ENCODE measurements around the gene PIN4.

Gene PIN4

DNA sequence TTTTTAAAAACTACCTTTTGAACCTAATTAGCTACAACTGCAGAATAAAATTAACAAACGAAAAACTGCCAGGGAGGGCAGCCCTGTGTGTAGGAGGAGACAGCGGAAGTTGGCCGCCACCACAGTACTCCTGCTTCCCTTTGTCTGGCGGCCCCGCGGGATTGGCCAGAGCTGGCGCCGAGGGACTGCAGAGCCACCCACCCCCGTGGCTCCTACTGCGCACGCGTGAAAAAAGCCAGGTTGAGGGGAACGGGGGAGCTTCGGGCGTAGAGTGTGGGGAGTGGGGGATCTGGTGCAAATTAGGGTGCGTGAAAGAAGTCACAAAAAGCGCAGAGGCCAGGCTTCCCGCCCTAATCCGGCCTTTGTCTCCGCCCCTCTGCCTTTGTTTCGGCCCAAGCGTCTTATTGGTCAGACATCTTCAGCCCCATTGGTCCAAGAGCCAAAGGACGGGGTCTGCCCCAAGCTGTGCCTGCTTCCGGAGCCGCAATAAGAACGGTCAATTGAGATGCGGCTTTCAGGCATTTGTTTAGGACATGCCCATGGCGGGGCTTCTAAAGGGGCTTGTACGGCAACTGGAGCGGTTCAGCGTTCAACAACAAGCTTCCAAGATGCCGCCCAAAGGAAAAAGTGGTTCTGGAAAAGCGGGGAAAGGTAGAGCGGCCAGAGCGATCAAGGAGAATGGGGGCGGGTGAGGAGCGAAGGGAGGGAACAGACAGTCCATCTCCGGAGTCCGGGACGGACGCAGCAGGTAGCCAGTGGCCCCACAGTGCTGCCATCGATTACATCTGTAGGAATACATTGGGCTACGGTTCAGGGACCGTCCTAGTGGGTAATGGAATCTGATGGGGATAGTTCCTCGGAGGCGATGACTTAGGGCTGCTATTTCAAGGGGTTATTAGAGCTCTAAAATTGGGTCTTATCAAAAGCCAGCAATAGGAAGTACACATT is at the start of gene PIN4:
Gene PIN4 (plus strand): TSS at position 580 of the 948 bp plus-strand sequence. CDS start 29 bp downstream, at position 609.
- no peaks in the 10 kb centered on the region; the same call in 1 of the 2 replicates for H3K9me3 ChIP-seq (ENCODE audit: insufficient read depth, low read length)
- peak within 1 kb of the TSS; percentile 95 for H3K9ac ChIP-seq (ENCODE audit: insufficient read length, low read depth)
- H3K27me3 ChIP-seq (ENCODE audit: insufficient read depth, insufficient read length) = no peaks in the 10 kb centered on the region
- H3K4me1 ChIP-seq (ENCODE audit: insufficient read depth, insufficient read length) = peaks cover 3% of the 10 kb centered on the region
- peak within 1 kb of the TSS; percentile 98 for H3K4me3 ChIP-seq (ENCODE audit: insufficient read length, low read depth)
- H3K36me3 ChIP-seq (ENCODE audit: insufficient read depth, insufficient read length, low read length) = peaks cover 21% of the 10 kb centered on the region
- TF ChIP-seq ZNF274 (IDR thresholded peaks at IDR 0.05; ENCODE audit: low read depth, low read length) (no peak), SUZ12 (IDR thresholded peaks at IDR 0.05; ENCODE audit: extremely low read depth, insufficient read depth, insufficient read length) (no peak), YY1 (IDR thresholded peaks at IDR 0.05; ENCODE audit: insufficient read depth, insufficient read length) (no peak)
- DNase-seq (ENCODE audit: low read depth, low spot score) = peak; percentile 96

DNA sequence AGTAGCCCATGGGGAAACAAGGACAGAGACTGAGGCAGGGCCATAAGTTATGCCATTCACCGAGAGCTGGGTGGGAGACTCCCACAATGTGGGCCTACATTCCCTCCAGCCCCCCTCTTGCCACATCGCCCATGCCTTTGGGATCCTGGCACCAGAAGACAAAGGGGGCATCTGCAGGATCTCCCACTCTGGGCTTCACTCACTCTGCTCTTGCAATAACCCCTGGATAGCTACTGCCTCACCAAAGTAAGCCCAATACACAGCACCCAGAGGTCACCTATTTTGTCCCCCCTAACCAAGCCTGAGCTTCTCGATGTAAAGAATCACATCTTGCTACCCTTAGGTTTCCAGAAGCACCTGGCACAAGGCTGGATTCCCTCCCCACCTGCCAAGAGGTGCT is 49.1 kb upstream of the PIN4 start:
- Histone ChIP-seq H3K9me3 (ENCODE audit: insufficient read depth, low read length) (no peaks in the 10 kb centered on the region), H3K4me1 (ENCODE audit: insufficient read depth, insufficient read length) (no peaks in the 10 kb centered on the region), H3K4me3 (ENCODE audit: insufficient read length, low read depth) (peak overlapping the region; percentile 55), H3K36me3 (ENCODE audit: insufficient read depth, insufficient read length, low read length) (peaks cover 63% of the 10 kb centered on the region), H3K27me3 (ENCODE audit: insufficient read depth, insufficient read length) (peaks cover 30% of the 10 kb centered on the region), H3K9ac (ENCODE audit: insufficient read length, low read depth) (no peak overlapping the region)
- no peak for TF ChIP-seq SUZ12 (IDR thresholded peaks at IDR 0.05; ENCODE audit: extremely low read depth, insufficient read depth, insufficient read length)
- no peak for TF ChIP-seq ZNF274 (IDR thresholded peaks at IDR 0.05; ENCODE audit: low read depth, low read length)
- TF ChIP-seq YY1 (IDR thresholded peaks at IDR 0.05; ENCODE audit: insufficient read depth, insufficient read length) = no peak
- DNase-seq (ENCODE audit: low read depth, low spot score) = no peak

DNA sequence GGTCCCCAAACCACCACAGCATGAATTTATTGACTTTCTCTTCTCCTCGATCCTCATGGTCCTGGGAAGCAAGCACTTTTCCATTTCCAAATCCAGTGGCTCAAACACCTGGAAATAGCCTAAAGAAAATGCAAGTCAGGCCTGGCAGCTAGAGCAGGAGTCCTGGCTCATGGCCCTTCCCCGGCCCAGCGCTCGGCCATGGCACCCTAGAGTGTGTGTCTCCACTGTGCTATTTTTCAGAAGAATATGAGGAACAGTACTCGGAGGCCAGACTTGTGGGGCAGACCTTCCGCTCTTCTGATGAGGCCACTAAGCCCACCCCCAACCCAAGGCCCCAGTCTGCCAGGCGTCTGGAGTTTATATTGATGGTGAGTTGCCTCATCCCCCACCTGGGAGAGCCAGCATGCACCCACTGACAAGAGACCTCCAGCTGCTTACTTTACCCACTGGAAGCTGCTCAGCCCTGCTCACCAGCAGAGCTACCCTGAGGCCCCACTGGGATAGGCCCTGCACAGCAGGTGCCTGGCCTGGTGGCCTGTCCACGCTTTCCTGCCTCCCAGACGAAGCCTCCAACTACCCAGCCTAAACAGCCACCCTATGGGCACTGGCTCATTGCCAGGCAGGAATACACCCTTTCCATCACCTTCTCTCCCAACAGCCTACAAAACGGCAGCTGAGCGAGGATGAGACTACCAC is 47.6 kb upstream of the PIN4 start:
- no peak for TF ChIP-seq SUZ12 (IDR thresholded peaks at IDR 0.05; ENCODE audit: extremely low read depth, insufficient read depth, insufficient read length)
- no peak for TF ChIP-seq ZNF274 (IDR thresholded peaks at IDR 0.05; ENCODE audit: low read depth, low read length)
- TF ChIP-seq YY1 (IDR thresholded peaks at IDR 0.05; ENCODE audit: insufficient read depth, insufficient read length) = no peak
- H3K4me3 ChIP-seq (ENCODE audit: insufficient read length, low read depth) = no peak overlapping the region
- peaks cover 30% of the 10 kb centered on the region for H3K27me3 ChIP-seq (ENCODE audit: insufficient read depth, insufficient read length)
- no peaks in the 10 kb centered on the region for H3K9me3 ChIP-seq (ENCODE audit: insufficient read depth, low read length)
- no peaks in the 10 kb centered on the region for H3K4me1 ChIP-seq (ENCODE audit: insufficient read depth, insufficient read length)
- no peak overlapping the region for H3K9ac ChIP-seq (ENCODE audit: insufficient read length, low read depth)
- DNase-seq (ENCODE audit: low read depth, low spot score) = no peak
- peaks cover 65% of the 10 kb centered on the region for H3K36me3 ChIP-seq (ENCODE audit: insufficient read depth, insufficient read length, low read length)

DNA sequence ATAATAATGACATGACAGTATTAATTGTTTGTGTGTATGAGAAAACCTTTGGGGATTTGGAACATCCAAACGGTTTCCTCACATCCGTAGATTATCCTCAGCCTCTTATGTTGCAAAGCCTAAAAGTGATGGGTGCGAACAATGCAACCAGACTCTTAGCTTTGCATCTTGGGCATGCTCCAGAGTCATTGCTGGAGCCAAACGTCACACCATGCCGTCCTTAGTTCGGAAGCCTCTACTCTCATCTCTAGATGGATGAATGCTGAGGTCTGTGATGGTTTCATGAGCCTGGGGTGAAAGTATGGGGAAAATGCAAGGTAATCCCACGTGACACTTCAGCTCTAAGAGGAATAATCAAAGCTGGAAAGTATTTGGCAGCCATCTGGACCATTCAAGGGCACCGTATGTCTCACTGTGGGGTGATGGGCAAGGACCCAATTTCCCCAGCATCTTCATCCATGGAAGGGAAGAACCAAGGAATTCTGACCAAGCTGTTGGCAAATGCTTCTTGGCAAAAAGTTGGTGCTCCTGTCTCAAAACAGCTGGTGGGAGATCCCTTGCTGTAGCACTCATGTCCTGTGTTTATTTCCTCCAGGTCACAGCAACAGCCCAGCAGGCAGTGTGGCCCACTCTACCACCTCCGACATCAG is 43.6 kb upstream of the PIN4 start:
- no peaks in the 10 kb centered on the region for H3K4me1 ChIP-seq (ENCODE audit: insufficient read depth, insufficient read length)
- H3K4me3 ChIP-seq (ENCODE audit: insufficient read length, low read depth) = no peak overlapping the region
- H3K9ac ChIP-seq (ENCODE audit: insufficient read length, low read depth) = no peak overlapping the region
- DNase-seq (ENCODE audit: low read depth, low spot score) = no peak
- peaks cover 77% of the 10 kb centered on the region for H3K36me3 ChIP-seq (ENCODE audit: insufficient read depth, insufficient read length, low read length)
- H3K9me3 ChIP-seq (ENCODE audit: insufficient read depth, low read length) = no peaks in the 10 kb centered on the region
- H3K27me3 ChIP-seq (ENCODE audit: insufficient read depth, insufficient read length) = peaks cover 6% of the 10 kb centered on the region
- TF ChIP-seq YY1 (IDR thresholded peaks at IDR 0.05; ENCODE audit: insufficient read depth, insufficient read length) (no peak), ZNF274 (IDR thresholded peaks at IDR 0.05; ENCODE audit: low read depth, low read length) (no peak), SUZ12 (IDR thresholded peaks at IDR 0.05; ENCODE audit: extremely low read depth, insufficient read depth, insufficient read length) (no peak)

DNA sequence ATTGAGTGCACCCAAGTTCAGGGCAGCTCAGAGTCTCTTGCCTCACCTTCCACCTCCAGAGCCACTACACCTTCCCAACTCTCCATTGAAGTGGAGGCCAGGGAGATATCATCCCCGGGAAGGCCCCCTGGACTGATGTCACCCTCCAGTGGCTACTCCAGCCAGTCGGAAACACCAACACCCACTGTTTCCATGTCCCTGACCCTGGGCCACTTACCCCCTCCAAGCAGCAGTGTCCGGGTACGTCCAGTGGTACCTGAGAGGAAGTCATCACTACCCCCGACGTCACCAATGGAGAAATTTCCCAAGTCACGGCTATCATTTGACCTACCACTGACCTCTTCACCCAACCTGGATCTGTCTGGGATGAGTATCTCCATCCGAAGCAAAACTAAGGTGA is 42.0 kb upstream of the PIN4 start:
- Histone ChIP-seq H3K4me3 (ENCODE audit: insufficient read length, low read depth) (no peak overlapping the region), H3K27me3 (ENCODE audit: insufficient read depth, insufficient read length) (no peaks in the 10 kb centered on the region), H3K9me3 (ENCODE audit: insufficient read depth, low read length) (no peaks in the 10 kb centered on the region), H3K9ac (ENCODE audit: insufficient read length, low read depth) (no peak overlapping the region), H3K36me3 (ENCODE audit: insufficient read depth, insufficient read length, low read length) (peaks cover 75% of the 10 kb centered on the region), H3K4me1 (ENCODE audit: insufficient read depth, insufficient read length) (no peaks in the 10 kb centered on the region)
- DNase-seq (ENCODE audit: low read depth, low spot score) = no peak
- TF ChIP-seq SUZ12 (IDR thresholded peaks at IDR 0.05; ENCODE audit: extremely low read depth, insufficient read depth, insufficient read length) (no peak), YY1 (IDR thresholded peaks at IDR 0.05; ENCODE audit: insufficient read depth, insufficient read length) (no peak), ZNF274 (IDR thresholded peaks at IDR 0.05; ENCODE audit: low read depth, low read length) (no peak)

DNA sequence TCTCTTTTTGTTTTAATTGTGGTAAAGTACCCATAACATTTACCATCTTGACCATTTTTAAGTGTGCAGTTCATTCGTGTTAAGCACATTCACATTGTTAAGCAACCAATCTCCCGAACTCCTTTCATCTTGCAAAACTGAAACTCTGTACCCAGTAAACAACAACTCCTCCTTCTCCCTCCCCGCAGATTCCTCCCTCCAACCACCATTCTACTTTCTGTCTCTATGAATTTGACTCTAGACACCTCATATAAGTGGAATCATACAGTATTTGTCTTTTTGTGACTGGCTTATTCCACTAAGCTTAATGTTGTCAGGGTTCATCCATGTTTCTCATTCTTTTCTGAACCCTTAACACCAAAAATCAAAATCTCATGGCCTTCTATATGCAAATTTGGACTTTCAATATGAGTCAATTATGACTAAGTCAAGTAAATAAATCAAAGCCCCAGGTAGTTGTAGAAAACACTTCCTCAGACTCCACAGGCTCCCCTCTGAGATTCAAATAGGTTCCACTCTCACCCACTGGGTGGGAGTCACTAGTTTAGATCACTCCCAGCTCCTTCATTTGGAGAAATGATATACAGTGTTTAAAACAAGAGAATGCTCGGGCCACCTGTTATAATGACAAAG is 40.1 kb upstream of the PIN4 start:
- H3K27me3 ChIP-seq (ENCODE audit: insufficient read depth, insufficient read length) = no peaks in the 10 kb centered on the region
- H3K4me1 ChIP-seq (ENCODE audit: insufficient read depth, insufficient read length) = no peaks in the 10 kb centered on the region
- H3K9me3 ChIP-seq (ENCODE audit: insufficient read depth, low read length) = no peaks in the 10 kb centered on the region
- no peak overlapping the region for H3K4me3 ChIP-seq (ENCODE audit: insufficient read length, low read depth)
- DNase-seq (ENCODE audit: low read depth, low spot score) = no peak
- H3K36me3 ChIP-seq (ENCODE audit: insufficient read depth, insufficient read length, low read length) = peaks cover 73% of the 10 kb centered on the region
- TF ChIP-seq ZNF274 (IDR thresholded peaks at IDR 0.05; ENCODE audit: low read depth, low read length) (no peak), YY1 (IDR thresholded peaks at IDR 0.05; ENCODE audit: insufficient read depth, insufficient read length) (no peak), SUZ12 (IDR thresholded peaks at IDR 0.05; ENCODE audit: extremely low read depth, insufficient read depth, insufficient read length) (no peak)
- H3K9ac ChIP-seq (ENCODE audit: insufficient read length, low read depth) = no peak overlapping the region
